CD14-positive monocyte (primary cell): Measurements from ENCODE around the gene UBE3A. TPM values are rescaled to one million over a fixed set of nuclear protein-coding genes. Genes with fewer than 3 reads are reported as not detected.

Source experiments
- DNase-seq, 3 donors: peaks; one replicate each; pipeline ENCODE4 v3.0.0-alpha.2; 2011 to 2022
- H2AFZ ChIP-seq: 2 replicates; pipeline ENCODE4 v1.6.0; 2012; ENCODE audit warnings: mild to moderate bottlenecking, low read depth, low read length, inconsistent platforms; ENCODE audit not compliant: insufficient read depth, poor library complexity, severe bottlenecking
- H3K27ac ChIP-seq, 2 donors: 1 replicate in 1 of 2; 2 replicates in 1 of 2; pipeline ENCODE4 v1.5.1; 2012 to 2013; ENCODE audit warnings: low read length in 2 of 2, control low read depth in 1 of 2, inconsistent platforms in 1 of 2, low read depth in 1 of 2, mild to moderate bottlenecking in 1 of 2
- H3K27me3 ChIP-seq, 2 donors: one replicate each; pipeline versions ENCODE4 v1.6.0 to v1.6.1; 2011 to 2013; ENCODE audit warnings: low read length in 2 of 2; ENCODE audit not compliant: control insufficient read depth in 2 of 2, insufficient read depth in 2 of 2
- H3K36me3 ChIP-seq, 2 donors: replicated peaks in 1 of 2; 1 replicate in 1 of 2; 2 replicates in 1 of 2; pipeline versions ENCODE4 v1.5.1 to v1.6.1; 2012 to 2013; ENCODE audit warnings: low read length in 2 of 2, control low read depth in 1 of 2, inconsistent platforms in 1 of 2, mild to moderate bottlenecking in 1 of 2; ENCODE audit not compliant: insufficient read depth in 2 of 2, control insufficient read depth in 1 of 2
- H3K4me1 ChIP-seq, 2 donors: 1 replicate in 1 of 2; 2 replicates in 1 of 2; pipeline versions ENCODE4 v1.5.1 to v1.6.1; 2012 to 2013; ENCODE audit warnings: low read length in 2 of 2, control low read depth in 1 of 2, inconsistent platforms in 1 of 2, mild to moderate bottlenecking in 1 of 2, moderate library complexity in 1 of 2; ENCODE audit not compliant: insufficient read depth in 2 of 2, control insufficient read depth in 1 of 2
- H3K4me2 ChIP-seq: replicated peaks from 2 replicates; pipeline ENCODE3; 2012; ENCODE audit warnings: low read length, moderate library complexity, mild to moderate bottlenecking; ENCODE audit not compliant: poor library complexity, severe bottlenecking; ENCODE audit errors: extremely low read depth
- H3K4me3 ChIP-seq, 3 experiments: fragments of 200-600 bp in 1 of 3; sonication (generic) in 1 of 3; replicated peaks in 1 of 3; 1 replicate in 2 of 3; 2 replicates in 1 of 3; pipeline ENCODE4 v1.5.1; 2011 to 2013; ENCODE audit warnings: low read length in 3 of 3, mild to moderate bottlenecking in 3 of 3, control low read depth in 2 of 3, low read depth in 2 of 3, inconsistent platforms in 1 of 3, moderate library complexity in 1 of 3
- H3K79me2 ChIP-seq: 2 replicates; pipeline ENCODE4 v1.6.0; 2012; ENCODE audit warnings: mild to moderate bottlenecking, control low read depth, inconsistent platforms, low read length, moderate library complexity; ENCODE audit not compliant: insufficient read depth
- H3K9ac ChIP-seq: 2 replicates; pipeline ENCODE4 v1.6.0; 2017; ENCODE audit warnings: low read length, mild to moderate bottlenecking; ENCODE audit not compliant: insufficient read depth, poor library complexity, severe bottlenecking
- H3K9me3 ChIP-seq, 2 donors: replicated peaks in 1 of 2; 1 replicate in 1 of 2; 2 replicates in 1 of 2; pipeline versions ENCODE4 v1.5.1 to v1.6.1; 2012 to 2013; ENCODE audit warnings: low read length in 2 of 2, control low read depth in 1 of 2; ENCODE audit not compliant: control insufficient read depth in 1 of 2, insufficient read depth in 1 of 2
- H4K20me1 ChIP-seq: 2 replicates; pipeline ENCODE4 v1.6.0; 2012; ENCODE audit warnings: mild to moderate bottlenecking, low read length, control low read depth, moderate library complexity; ENCODE audit not compliant: insufficient read depth
- H3K27ac Mint-ChIP-seq, 7 donors: one replicate each; pipeline ENCODE4 v1.8.0; 2020; ENCODE audit warnings: mild to moderate bottlenecking in 7 of 7, mixed read lengths in 7 of 7, moderate library complexity in 6 of 7, inconsistent platforms in 2 of 7
- H3K27me3 Mint-ChIP-seq, 3 donors: one replicate each; pipeline ENCODE4 v1.8.0; 2021 to 2022; ENCODE audit warnings: low read depth in 3 of 3, mild to moderate bottlenecking in 3 of 3, mixed read lengths in 3 of 3, moderate library complexity in 3 of 3, inconsistent platforms in 1 of 3
- H3K36me3 Mint-ChIP-seq, 2 donors: one replicate each; pipeline ENCODE4 v1.8.0; 2020; ENCODE audit warnings: mixed read lengths in 2 of 2, inconsistent platforms in 1 of 2, mild to moderate bottlenecking in 1 of 2
- H3K4me1 Mint-ChIP-seq: one replicate; pipeline ENCODE4 v1.8.0; 2020; ENCODE audit warnings: mild to moderate bottlenecking, mixed read lengths
- H3K4me3 Mint-ChIP-seq, 2 donors: one replicate each; pipeline ENCODE4 v1.8.0; 2020; ENCODE audit warnings: mild to moderate bottlenecking in 2 of 2, mixed read lengths in 2 of 2, moderate library complexity in 1 of 2
- H3K9me3 Mint-ChIP-seq, 7 donors: one replicate each; pipeline ENCODE4 v1.8.0; 2020 to 2022; ENCODE audit warnings: mixed read lengths in 7 of 7, mild to moderate bottlenecking in 6 of 7, moderate library complexity in 6 of 7, inconsistent platforms in 2 of 7
- CTCF ChIP-seq: fragments of 200-600 bp; IDR thresholded peaks from one replicate; pipeline ENCODE4 v1.8.0; 2022; ENCODE audit warnings: antibody characterized with exemption, mild to moderate bottlenecking
- WGBS: methylation state at CpG from one replicate; pipeline ENCODE4 v1.1.5; 2013; ENCODE audit warnings: missing lambda C conversion rate; ENCODE audit not compliant: insufficient coverage; 5-methylcytosine and 5-hydroxymethylcytosine counted together
- intact Hi-C, 2 donors: fragments of 100-400 bp; cut with micrococcal nuclease; formaldehyde crosslinking; loops; one replicate each; pipeline versions ENCODE4 v1.15.0 to v1.15.1; 2023
- polyA plus RNA-seq, 3 donors: library from polyadenylated mRNA; depleted of rRNA in 1 of 3; unstranded in 2 of 3; stranded (reverse) in 1 of 3; fragments of 300-500 nt in 2 of 3; fragments of >200 nt in 1 of 3; fragmentation: Illumina TruSeq in 2 of 3; gene quantifications; 1 replicate in 2 of 3; 2 replicates in 1 of 3; pipeline ENCODE4 v1.2.3, GENCODE V29; 2012 to 2021

UBE3A gene
- polyA plus RNA-seq, 3 donors: 13.9 to 73.3 (median 54.5) TPM

GRCh38 chr15:25368850-25369249 lies 70.0 kb downstream of the UBE3A start:
- no peak for TF ChIP-seq CTCF
- no peak overlapping the region for H3K4me3 Mint-ChIP-seq
- peaks cover 21% of the 10 kb centered on the region for H3K79me2 ChIP-seq
- WGBS: 100% methylated on average over 1 of the region's 1 CpG
- peaks cover 11% of the 10 kb centered on the region for H3K4me1 Mint-ChIP-seq
- no peak for DNase-seq
- H2AFZ ChIP-seq: no peak overlapping the region
- no peak overlapping the region for H3K4me2 ChIP-seq
- peaks cover 42 to 47% of the 10 kb centered on the region in 2 donors for H3K36me3 Mint-ChIP-seq
- no peak overlapping the region for H3K27ac Mint-ChIP-seq
- no peaks in the 10 kb centered on the region for H3K27me3 Mint-ChIP-seq
- no peaks in the 10 kb centered on the region for H3K27me3 ChIP-seq
- intact Hi-C loops: loop anchor here in 1 of 2 donors (5.0 kb wide), 1 partner anchor 73 kb away; no protein-coding TSS in a partner anchor
- peaks cover 0 to 7% of the 10 kb centered on the region in 2 donors for H3K4me1 ChIP-seq
- H3K9ac ChIP-seq: no peak overlapping the region
- H3K27ac ChIP-seq: no peak overlapping the region
- peaks cover 0 to 6% (median 4%) of the 10 kb centered on the region in 7 donors for H3K9me3 Mint-ChIP-seq
- peaks cover 13% of the 10 kb centered on the region for H4K20me1 ChIP-seq
- peaks cover 28 to 42% of the 10 kb centered on the region in 2 donors for H3K36me3 ChIP-seq
- no peak overlapping the region for H3K4me3 ChIP-seq
- peaks cover 0 to 4% of the 10 kb centered on the region in 2 donors for H3K9me3 ChIP-seq

GRCh38 chr15:25366058-25366457 lies 72.8 kb downstream of the UBE3A start:
- intact Hi-C loops: loop anchor here in 1 of 2 donors (5.0 kb wide), 1 partner anchor 76 kb away; no protein-coding TSS in a partner anchor
- Histone ChIP-seq H3K4me3 (no peak overlapping the region), H3K27me3 (no peaks in the 10 kb centered on the region), H3K27ac (no peak overlapping the region), H3K9ac (no peak overlapping the region), H3K36me3 (peaks cover 15 to 38% of the 10 kb centered on the region in 2 donors), H3K9me3 (peaks cover 0 to 4% of the 10 kb centered on the region in 2 donors), H3K4me1 (no peaks in the 10 kb centered on the region), H2AFZ (no peak overlapping the region), H3K4me2 (no peak overlapping the region), H3K79me2 (peaks cover 23% of the 10 kb centered on the region), H4K20me1 (no peaks in the 10 kb centered on the region)
- TF ChIP-seq CTCF: no peak
- Mint-ChIP-seq H3K36me3 (peaks cover 37 to 39% of the 10 kb centered on the region in 2 donors), H3K27ac (peak overlapping the region in 1 of 7 donors; percentile 63), H3K9me3 (peaks cover 0 to 7% (median 4%) of the 10 kb centered on the region in 7 donors), H3K4me1 (peaks cover 3% of the 10 kb centered on the region), H3K27me3 (no peaks in the 10 kb centered on the region), H3K4me3 (no peak overlapping the region)
- no CpG with 5 or more reads among the region's 1 CpG for WGBS
- no peak for DNase-seq
